Peyer's patch (tissue), 4 donors: Measurements from ENCODE around the gene RPS27L. TPM values are rescaled to one million over a fixed set of nuclear protein-coding genes. Genes with fewer than 3 reads are reported as not detected.
A peak's percentile ranks its signal among the peaks of the same experiment; 100 is the strongest.

Source experiments
- DNase-seq, 3 donors: peaks; one replicate each; pipeline ENCODE4 v3.0.0-alpha.2; 2017 to 2019
- H3K27ac ChIP-seq, 4 donors: fragments of 200-600 bp; sonication (generic); one replicate each; pipeline ENCODE4 v1.5.1; 2016 to 2019
- H3K27me3 ChIP-seq, 2 donors: fragments of 200-600 bp; sonication (generic); one replicate each; pipeline ENCODE4 v1.5.1; 2019
- H3K36me3 ChIP-seq, 3 donors: fragments of 200-600 bp; sonication (generic); one replicate each; pipeline ENCODE4 v1.5.1; 2016 to 2019
- H3K4me1 ChIP-seq, 4 donors: fragments of 200-600 bp; sonication (generic); one replicate each; pipeline ENCODE4 v1.5.1; 2016 to 2019
- H3K4me3 ChIP-seq, 4 donors: fragments of 200-600 bp; sonication (generic); 1 replicate in 3 of 4; 2 replicates in 1 of 4; pipeline ENCODE4 v1.5.1; 2016 to 2019; ENCODE audit warnings: mild to moderate bottlenecking in 1 of 4
- H3K9me3 ChIP-seq, 4 donors: fragments of 200-600 bp; sonication (generic); one replicate each; pipeline ENCODE4 v1.5.1; 2016 to 2019; ENCODE audit warnings: mild to moderate bottlenecking in 1 of 4
- POLR2A ChIP-seq, 2 donors: fragments of 450-650 bp; IDR thresholded peaks; one replicate each; pipeline ENCODE4 v1.5.1; 2017; ENCODE audit warnings: antibody characterized with exemption in 2 of 2, mild to moderate bottlenecking in 2 of 2, moderate library complexity in 2 of 2
- total RNA-seq, 4 donors: library from RNA; depleted of rRNA; stranded (reverse); fragments of >200 nt; gene quantifications; one replicate each; pipeline ENCODE4 v1.1.0, GENCODE V29; 2016
- TF ChIP-seq, protein P1 (sequence below), 6 experiments: fragments of 450-650 bp in 4 of 6; fragments of 200-600 bp in 2 of 6; sonication (generic) in 1 of 6; IDR thresholded peaks; one replicate each; pipeline ENCODE4 v1.5.1; 2017 to 2019; ENCODE audit warnings: antibody characterized with exemption in 6 of 6, mild to moderate bottlenecking in 3 of 6, moderate library complexity in 1 of 6

RPS27L gene
- total RNA-seq, 4 donors from 2014 or later: 78.4 to 226 (median 110) TPM

DNA sequence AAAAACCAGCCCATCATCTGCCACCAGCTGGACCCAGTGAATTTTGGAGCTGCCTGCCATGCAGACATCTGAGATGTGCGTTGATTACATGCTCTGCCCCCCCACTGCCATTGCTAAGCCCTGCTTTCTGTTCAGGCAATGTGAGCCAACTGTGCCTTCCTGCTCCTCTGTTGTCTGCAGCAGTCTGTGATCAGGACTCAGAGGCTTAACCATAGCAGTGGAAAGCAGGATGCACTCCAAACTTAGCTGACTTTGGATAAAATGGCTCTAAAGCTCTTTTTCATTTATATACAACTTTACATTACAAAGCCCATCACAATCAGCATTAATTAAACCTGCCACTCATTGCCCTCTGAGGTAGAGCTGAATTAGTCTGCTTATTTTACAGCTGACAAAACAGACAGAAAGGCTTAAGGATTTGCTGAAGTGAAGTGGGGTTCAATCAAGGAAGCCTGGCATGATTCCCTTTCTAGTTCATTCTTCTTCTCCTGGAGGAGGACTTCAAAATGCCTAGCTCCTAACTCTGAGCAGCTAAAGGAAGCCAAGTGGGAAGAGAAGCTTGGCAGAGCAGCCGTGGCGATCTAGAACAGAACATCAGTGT is 15.7 kb upstream of the RPS27L start:
- DNase-seq: no peak
- Histone ChIP-seq H3K27ac (no peak overlapping the region), H3K27me3 (no peaks in the 10 kb centered on the region), H3K36me3 (no peaks in the 10 kb centered on the region), H3K4me1 (no peaks in the 10 kb centered on the region), H3K4me3 (no peak overlapping the region), H3K9me3 (no peaks in the 10 kb centered on the region)
- TF ChIP-seq, protein P1, sequence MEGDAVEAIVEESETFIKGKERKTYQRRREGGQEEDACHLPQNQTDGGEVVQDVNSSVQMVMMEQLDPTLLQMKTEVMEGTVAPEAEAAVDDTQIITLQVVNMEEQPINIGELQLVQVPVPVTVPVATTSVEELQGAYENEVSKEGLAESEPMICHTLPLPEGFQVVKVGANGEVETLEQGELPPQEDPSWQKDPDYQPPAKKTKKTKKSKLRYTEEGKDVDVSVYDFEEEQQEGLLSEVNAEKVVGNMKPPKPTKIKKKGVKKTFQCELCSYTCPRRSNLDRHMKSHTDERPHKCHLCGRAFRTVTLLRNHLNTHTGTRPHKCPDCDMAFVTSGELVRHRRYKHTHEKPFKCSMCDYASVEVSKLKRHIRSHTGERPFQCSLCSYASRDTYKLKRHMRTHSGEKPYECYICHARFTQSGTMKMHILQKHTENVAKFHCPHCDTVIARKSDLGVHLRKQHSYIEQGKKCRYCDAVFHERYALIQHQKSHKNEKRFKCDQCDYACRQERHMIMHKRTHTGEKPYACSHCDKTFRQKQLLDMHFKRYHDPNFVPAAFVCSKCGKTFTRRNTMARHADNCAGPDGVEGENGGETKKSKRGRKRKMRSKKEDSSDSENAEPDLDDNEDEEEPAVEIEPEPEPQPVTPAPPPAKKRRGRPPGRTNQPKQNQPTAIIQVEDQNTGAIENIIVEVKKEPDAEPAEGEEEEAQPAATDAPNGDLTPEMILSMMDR (IDR thresholded peaks at IDR 0.05): no peak
- no peak for TF ChIP-seq POLR2A (IDR thresholded peaks at IDR 0.05)

DNA sequence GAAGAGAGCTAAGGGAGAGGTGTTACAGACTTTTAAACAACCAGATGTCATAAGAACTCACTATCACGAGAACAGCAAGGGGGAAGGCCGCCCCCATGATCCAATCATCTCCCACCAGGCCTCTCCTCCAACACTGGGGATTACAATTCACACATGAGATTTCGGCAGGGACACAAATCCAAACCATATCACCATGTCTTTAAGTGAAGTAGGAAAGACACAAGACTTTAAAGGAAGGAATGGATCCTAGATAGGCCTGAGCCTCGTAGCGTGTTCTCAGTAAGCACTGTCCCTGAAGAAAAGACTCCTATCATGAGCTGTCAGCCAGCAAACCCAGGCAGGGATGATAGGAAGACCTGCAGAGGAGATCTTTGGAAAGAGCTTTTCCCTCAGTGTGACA is 15.1 kb upstream of the RPS27L start:
- Histone ChIP-seq H3K27ac (no peak overlapping the region), H3K4me1 (no peaks in the 10 kb centered on the region), H3K27me3 (no peaks in the 10 kb centered on the region), H3K4me3 (no peak overlapping the region), H3K9me3 (no peaks in the 10 kb centered on the region), H3K36me3 (no peaks in the 10 kb centered on the region)
- no peak for DNase-seq
- TF ChIP-seq POLR2A (IDR thresholded peaks at IDR 0.05): no peak
- TF ChIP-seq, protein P1 (IDR thresholded peaks at IDR 0.05): no peak

DNA sequence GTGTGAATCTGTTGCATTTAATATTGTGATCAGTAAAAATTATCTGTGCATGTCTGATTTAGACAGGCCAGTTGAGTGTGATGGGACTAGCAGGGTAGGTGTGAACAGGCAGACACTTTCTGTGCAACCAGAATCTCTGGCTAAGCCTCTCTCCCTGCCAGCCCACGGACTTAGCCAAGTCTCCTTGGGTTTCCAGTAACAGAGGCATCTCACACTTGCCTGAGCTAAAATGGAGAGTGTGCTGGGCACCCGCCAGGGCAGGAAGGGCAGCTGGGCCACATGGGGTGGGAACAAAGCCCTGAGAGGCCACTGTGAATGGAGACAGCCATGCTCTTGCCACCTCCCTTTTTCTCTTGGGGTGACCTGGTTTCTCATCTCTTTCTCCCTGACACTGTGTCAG is 12.5 kb upstream of the RPS27L start:
- no peak overlapping the region for H3K27ac ChIP-seq
- no peaks in the 10 kb centered on the region for H3K27me3 ChIP-seq
- TF ChIP-seq, protein P1 (IDR thresholded peaks at IDR 0.05): no peak
- TF ChIP-seq POLR2A (IDR thresholded peaks at IDR 0.05): no peak
- H3K4me1 ChIP-seq: no peaks in the 10 kb centered on the region
- H3K36me3 ChIP-seq: no peaks in the 10 kb centered on the region
- DNase-seq: no peak
- H3K9me3 ChIP-seq: no peaks in the 10 kb centered on the region
- no peak overlapping the region for H3K4me3 ChIP-seq

DNA sequence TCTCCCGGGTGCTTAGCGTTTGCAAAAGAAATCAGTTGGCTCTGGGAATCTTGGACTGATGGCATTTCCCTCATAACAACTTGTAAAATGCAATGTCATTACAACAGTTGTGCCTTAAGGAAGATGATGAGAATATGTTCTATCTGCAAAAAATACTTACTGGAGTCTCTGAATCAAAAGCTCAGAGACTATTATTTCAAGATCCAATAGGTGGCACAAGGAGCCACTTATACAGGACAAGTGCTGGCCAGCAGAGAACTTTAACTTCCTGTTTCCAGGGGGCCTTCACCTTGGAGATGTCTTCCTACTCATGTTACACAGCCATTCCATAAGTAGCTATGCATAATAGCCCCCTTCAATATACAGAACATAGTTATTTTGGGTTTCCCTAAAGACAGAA is 8.9 kb upstream of the RPS27L start:
- H3K4me1 ChIP-seq: no peaks in the 10 kb centered on the region
- H3K9me3 ChIP-seq: no peaks in the 10 kb centered on the region
- no peaks in the 10 kb centered on the region for H3K27me3 ChIP-seq
- H3K27ac ChIP-seq: no peak overlapping the region
- no peaks in the 10 kb centered on the region for H3K36me3 ChIP-seq
- H3K4me3 ChIP-seq: no peak overlapping the region
- no peak for TF ChIP-seq POLR2A (IDR thresholded peaks at IDR 0.05)
- TF ChIP-seq, protein P1 (IDR thresholded peaks at IDR 0.05): peak in 4 of 6 experiments; percentile 12 to 32 (median 26)
- no peak for DNase-seq

DNA sequence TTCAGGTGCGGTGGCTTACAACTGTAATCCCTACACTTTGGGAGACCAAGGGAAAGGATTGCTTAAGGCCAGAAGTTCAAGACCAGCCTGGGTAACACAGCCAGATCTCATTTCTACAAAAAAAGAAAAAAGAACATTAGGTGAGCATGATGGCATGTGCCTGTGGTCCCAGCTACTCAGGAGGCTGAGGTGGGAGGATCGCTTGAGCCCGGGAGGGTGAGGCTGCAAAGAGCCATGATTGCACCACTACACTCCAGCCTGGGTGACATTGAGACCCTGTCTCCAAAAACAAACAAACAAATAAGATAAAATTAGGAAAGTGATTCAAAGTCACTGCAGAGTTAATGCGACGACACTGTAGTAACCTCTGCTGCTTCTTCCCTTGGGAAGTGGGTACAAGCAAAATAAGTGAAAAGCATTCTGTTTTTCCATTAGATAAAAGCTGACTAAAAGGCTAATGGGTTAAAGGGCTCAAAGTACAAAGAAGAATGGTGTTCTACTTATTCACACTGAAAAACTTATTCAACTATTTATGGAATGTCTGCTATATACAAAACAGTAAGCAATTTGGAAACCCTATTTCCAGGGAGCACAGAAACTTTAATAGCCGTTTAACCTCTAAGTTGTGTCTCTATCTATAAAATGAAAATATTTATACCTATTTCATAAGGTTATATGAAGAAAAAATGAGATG is 8.0 kb upstream of the RPS27L start:
- TF ChIP-seq POLR2A (IDR thresholded peaks at IDR 0.05): no peak
- TF ChIP-seq, protein P1 (IDR thresholded peaks at IDR 0.05): no peak
- no peaks in the 10 kb centered on the region for H3K9me3 ChIP-seq
- H3K27ac ChIP-seq: no peak overlapping the region
- H3K36me3 ChIP-seq: no peaks in the 10 kb centered on the region
- H3K4me3 ChIP-seq: no peak overlapping the region
- no peak for DNase-seq
- no peaks in the 10 kb centered on the region for H3K27me3 ChIP-seq
- no peaks in the 10 kb centered on the region for H3K4me1 ChIP-seq
